Fibroblast of the aortic adventitia (primary cell): ENCODE data around the gene BARX1. TPM values are rescaled to one million over a fixed set of nuclear protein-coding genes. Genes with fewer than 3 reads are reported as not detected.

Experiments used
- DNase-seq: peaks from one replicate; pipeline ENCODE4 v3.0.0-alpha.2; 2010; ENCODE audit warnings: low read depth
- H3K4me3 ChIP-seq: 2 replicates; pipeline ENCODE4 v1.5.1; 2011; ENCODE audit warnings: low read depth, mild to moderate bottlenecking, control low read depth, low read length, moderate library complexity
- CTCF ChIP-seq: IDR thresholded peaks from 2 replicates; pipeline ENCODE4 v1.5.1; 2011; ENCODE audit warnings: mild to moderate bottlenecking, low read length, control low read depth, inconsistent platforms; ENCODE audit not compliant: insufficient read depth
- total RNA-seq: library from RNA; depleted of rRNA; stranded (reverse); fragments of >200 nt; gene quantifications from 2 replicates; pipeline ENCODE4 v1.2.3, GENCODE V29; 2012; ENCODE audit warnings: low replicate concordance

Gene BARX1
- total RNA-seq, 1 donor, result 0.09 TPM

- no peak overlapping the region for H3K4me3 ChIP-seq
- no peak for DNase-seq
- TF ChIP-seq CTCF, result no peak
Measured at GRCh38 chr9:93947409-93948070, 7.6 kb downstream of the BARX1 start.

GRCh38 chr9:93946338-93946712 is 8.8 kb downstream of the BARX1 start:
- no peak for TF ChIP-seq CTCF
- DNase-seq, result no peak
- no peak overlapping the region for H3K4me3 ChIP-seq

GRCh38 chr9:93945400-93946337 is 9.5 kb downstream of the BARX1 start:
- no peak for DNase-seq
- no peak for TF ChIP-seq CTCF
- H3K4me3 ChIP-seq, result peak overlapping the region; percentile 31

GRCh38 chr9:93944011-93944410 is 11.1 kb downstream of the BARX1 start:
- no peak for DNase-seq
- TF ChIP-seq CTCF, result no peak
- H3K4me3 ChIP-seq, result no peak overlapping the region

GRCh38 chr9:93942161-93942560 is 13.0 kb downstream of the BARX1 start:
- TF ChIP-seq CTCF, result no peak
- DNase-seq, result no peak
- H3K4me3 ChIP-seq, result no peak overlapping the region

- no peak overlapping the region for H3K4me3 ChIP-seq
- DNase-seq, result no peak
- no peak for TF ChIP-seq CTCF
Measured at GRCh38 chr9:93941493-93941892, 13.7 kb downstream of the BARX1 start.
